ENCODE measurements around the gene SORBS1.

The SORBS1 gene

DNA sequence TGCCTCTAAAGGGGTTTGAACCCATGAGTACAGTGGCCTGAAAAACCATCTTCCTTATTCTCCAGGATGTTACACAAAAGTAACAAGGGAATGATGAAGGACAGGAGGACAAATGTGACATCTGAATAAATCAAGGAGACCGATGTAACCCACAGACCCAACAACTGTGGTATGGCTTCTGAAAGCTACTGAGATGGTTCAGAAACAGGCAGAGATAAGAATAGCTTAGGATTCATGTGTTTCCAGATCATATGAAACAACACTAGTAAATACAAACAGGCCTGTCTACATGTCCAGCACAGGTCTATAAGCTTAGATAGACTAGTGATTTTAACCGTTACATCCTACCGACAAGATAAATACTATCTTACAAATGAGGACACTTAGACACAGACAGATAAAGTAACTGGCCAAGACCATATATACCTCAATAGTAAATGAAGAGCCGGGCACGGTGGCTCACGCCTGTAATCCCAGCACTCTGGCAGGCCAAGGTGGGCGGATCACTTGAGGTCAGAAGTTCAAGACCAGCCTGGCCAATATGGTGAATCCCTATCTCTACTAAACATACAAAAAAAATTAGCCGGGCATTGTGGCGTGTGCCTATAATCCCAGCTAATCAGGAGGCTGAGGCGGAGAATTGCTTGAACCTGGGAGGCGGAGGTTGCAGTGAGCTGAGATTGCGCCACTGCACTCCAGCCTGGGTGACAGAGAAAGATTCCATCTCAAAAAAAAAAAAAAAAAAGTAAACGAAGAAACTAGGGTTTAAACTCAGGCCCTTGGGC, 88.7 kb downstream of the SORBS1 start:
- TF ChIP-seq GATA2 (IDR thresholded peaks at IDR 0.05; ENCODE audit: low read depth, low read length) (no peak), GATA3 (IDR thresholded peaks at IDR 0.05; ENCODE audit: low read depth, low read length) (no peak)

DNA sequence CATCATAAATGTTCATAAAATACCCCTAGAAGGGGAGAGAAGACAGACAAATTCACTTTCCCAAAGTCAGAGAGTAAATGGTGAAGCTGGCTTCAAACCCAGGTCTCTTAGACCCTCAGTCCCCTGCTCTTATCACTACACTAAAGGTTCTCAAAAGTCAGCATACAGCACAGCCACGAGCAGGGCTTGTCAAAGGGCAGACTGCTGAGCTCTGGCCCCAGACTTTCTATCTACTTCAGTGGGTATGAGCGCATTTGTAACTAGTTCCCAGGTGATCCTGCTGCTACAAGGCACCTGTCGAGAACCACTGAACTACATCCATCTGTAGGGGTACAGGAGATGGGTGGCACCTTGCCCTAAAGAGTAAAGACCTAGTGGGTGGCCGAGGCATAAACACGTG, 91.5 kb downstream of the SORBS1 start:
- TF ChIP-seq GATA2 (IDR thresholded peaks at IDR 0.05; ENCODE audit: low read depth, low read length) (no peak), GATA3 (IDR thresholded peaks at IDR 0.05; ENCODE audit: low read depth, low read length) (no peak)

DNA sequence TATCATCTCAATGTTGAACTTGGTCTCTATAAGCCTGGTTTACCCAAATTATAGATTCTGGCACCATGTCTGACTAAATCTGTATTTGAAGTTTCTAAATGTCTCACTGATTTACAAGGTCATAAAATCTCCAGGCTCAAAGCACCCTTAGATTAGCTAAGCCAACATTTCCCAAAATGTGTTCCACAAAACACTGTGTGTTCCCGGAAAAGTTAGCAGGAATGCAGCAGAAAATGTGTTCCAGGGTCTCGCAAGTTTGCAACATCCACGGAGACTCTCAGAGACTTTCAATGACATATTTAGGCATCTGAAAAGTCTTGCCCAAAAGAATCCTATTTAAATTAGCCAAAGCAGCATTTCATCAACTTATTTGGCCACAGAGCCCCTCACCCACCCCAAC, 91.9 kb downstream of the SORBS1 start:
- TF ChIP-seq GATA3 (IDR thresholded peaks at IDR 0.05; ENCODE audit: low read depth, low read length) (no peak), GATA2 (IDR thresholded peaks at IDR 0.05; ENCODE audit: low read depth, low read length) (no peak)

DNA sequence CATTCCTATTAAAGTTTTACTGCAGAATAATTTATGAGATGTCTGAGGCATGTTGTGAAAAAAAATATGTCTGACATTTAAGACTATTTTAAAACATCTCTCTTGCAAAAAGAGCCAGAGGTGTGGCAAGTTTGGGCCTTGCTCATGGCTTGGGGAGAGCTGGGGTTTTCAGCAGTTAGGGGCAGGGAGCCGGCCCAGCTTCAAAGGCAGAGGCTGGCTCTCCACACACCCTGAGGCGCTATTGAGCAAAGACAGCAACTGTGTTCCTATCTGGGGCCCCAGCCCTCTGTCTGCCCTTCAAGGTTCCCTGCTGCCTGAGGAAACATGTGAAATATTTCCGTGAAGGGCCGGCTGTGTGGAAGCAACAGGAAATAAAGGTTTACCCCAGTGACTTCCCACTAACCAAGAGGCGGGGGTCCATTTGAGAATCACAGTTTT, 94.0 kb downstream of the SORBS1 start:
- TF ChIP-seq GATA2 (IDR thresholded peaks at IDR 0.05; ENCODE audit: low read depth, low read length), result no peak
- no peak for TF ChIP-seq GATA3 (IDR thresholded peaks at IDR 0.05; ENCODE audit: low read depth, low read length)

DNA sequence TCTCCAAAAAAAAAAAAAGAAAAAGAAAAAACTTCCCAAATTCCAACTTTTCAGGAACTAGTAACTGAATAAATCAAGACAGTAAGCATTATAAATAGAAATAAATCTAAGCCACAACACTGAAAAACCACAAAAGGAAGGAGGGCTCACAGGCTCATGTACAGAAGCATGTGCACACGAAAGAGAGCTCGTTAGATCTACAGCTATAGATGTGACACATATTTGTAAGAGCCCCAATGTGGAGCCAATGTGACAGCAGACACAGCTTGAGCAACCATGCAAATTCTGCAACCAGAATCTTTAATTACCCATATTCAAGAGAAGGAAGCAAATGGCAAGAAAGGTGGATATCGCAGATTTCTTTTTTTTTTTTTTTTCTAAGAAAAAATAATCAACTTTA, 94.7 kb downstream of the SORBS1 start:
- no peak for TF ChIP-seq GATA2 (IDR thresholded peaks at IDR 0.05; ENCODE audit: low read depth, low read length)
- no peak for TF ChIP-seq GATA3 (IDR thresholded peaks at IDR 0.05; ENCODE audit: low read depth, low read length)

DNA sequence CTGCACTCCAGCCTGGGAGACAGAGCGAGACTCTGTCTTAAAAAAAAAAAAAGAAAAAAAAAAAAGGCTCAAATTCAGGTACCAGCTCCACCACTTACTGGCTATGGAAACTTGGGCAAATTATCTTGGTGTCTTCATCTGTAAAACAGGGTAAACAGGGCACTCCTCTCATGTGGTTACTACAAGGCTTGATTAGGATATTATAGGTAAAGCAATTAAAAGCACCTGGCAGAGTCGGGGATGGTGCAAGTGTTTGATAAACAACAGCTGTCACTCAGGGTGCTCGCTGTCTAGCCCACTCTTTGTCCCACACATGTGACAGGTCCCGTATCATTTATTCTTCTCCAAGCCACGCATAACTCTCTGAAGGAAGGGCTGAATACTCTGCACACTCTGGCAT, 96.9 kb downstream of the SORBS1 start:
- TF ChIP-seq GATA3 (IDR thresholded peaks at IDR 0.05; ENCODE audit: low read depth, low read length) (no peak), GATA2 (IDR thresholded peaks at IDR 0.05; ENCODE audit: low read depth, low read length) (no peak)

DNA sequence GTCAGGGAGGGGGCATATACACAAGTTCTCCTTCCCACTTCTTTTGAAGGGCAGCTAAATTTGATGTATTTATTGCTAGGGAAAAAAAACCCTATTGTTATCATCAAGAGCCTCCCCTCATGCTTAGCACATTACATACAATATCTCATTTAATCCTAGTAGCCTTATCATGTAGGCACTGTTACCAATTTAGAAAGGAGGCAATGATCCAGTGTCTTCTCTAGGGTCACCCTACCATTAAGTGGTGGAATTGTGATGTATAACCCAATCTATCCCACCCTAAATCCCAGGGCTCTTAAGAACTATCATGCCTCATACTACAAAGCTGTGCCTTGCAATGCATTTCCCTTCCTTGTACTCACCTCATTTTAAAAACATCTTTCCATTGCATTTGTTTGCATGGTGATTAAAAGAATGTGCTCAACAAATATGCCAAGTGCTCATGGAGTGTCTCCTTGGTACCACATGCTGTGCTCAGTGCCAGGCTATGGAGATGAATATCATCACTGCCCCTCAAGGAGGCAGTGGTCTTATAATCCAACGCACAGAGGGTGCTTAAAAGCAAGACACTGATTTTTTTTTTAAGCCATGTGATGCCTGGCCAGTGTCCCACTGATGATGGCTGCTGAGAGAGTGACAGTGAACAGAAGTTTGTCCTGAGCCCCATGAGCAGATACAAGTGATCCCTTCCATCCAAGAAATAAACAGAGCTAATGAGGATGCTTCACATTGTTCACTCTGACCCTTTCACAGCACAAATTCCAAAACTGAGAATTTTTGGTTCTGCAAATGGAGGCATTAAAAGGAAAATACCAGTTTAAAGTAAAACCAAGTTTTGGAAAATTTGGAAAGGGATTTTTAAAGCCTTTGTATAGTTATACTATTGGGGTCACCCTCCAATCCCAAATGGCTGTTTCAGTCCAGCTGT, 98.2 kb downstream of the SORBS1 start:
- TF ChIP-seq GATA3 (IDR thresholded peaks at IDR 0.05; ENCODE audit: low read depth, low read length) (no peak), GATA2 (IDR thresholded peaks at IDR 0.05; ENCODE audit: low read depth, low read length) (no peak)

DNA sequence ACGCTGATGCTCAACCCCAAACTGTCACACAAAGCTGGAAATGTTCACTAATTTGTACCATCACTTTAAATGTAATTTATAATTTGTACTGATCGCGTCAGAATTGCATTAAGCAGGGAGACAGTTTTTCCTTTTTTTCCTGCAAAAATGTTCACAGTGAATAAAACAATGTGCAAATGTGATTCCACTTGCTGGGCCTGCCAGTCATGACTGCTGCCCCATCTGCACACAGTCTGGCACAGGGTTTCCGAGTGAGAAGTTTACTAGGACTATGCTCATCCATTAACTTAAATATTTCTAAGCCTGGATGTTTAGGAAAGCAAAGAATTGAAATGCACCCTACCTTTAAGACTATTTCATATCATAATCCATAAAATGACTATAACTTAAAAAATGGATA, 99.6 kb downstream of the SORBS1 start:
- TF ChIP-seq GATA2 (IDR thresholded peaks at IDR 0.05; ENCODE audit: low read depth, low read length) (no peak), GATA3 (IDR thresholded peaks at IDR 0.05; ENCODE audit: low read depth, low read length) (no peak)

DNA sequence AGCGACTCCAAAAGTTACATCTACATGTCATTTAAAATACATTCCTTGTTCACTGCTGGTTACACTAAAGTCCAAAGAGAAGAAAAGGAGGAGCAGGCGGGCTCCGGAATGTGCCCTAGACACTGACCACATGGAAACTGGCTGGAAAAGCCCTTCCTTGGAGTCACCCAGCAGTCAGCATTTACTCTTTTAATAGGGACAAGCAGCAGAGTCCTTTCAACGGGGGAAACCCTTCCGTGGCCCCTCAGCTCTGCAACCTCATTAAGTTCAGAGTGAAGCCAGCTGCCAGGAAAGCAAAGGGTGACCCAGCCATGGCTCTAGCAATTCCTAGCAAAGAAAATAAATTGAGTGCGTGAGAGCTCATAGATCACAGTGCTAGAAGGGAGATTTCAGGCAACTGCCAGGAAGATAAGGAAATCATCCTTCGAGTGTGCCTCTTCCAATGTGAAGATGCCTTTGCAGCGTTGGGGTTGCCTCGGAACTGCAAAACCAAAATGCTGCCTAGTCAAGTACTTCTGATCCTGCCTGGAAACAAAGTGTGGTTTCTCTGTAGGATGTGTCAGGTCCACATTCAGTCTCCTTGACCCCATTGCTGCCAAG, 101.6 kb downstream of the SORBS1 start:
- no peak for TF ChIP-seq GATA2 (IDR thresholded peaks at IDR 0.05; ENCODE audit: low read depth, low read length)
- TF ChIP-seq GATA3 (IDR thresholded peaks at IDR 0.05; ENCODE audit: low read depth, low read length), result no peak

DNA sequence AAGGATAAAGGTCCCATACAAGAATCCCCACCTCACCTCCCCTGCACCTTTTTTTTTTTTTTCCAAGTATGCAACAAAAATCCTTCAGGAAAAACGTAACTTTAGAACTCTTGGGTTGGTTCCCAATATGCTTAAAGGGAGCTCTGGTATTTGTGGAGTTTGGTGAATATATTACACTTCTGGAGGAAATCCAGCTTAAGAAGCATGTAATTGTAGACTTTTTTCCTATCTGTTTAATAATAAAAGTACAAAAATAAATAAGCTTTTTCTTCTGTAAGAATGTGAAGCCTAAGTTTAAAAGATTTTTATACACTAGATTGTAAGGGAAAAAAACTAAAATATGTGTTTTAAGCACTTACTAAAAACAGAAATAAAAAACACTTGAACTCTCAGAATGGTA, 102.3 kb downstream of the SORBS1 start:
- no peak for TF ChIP-seq GATA2 (IDR thresholded peaks at IDR 0.05; ENCODE audit: low read depth, low read length)
- TF ChIP-seq GATA3 (IDR thresholded peaks at IDR 0.05; ENCODE audit: low read depth, low read length), result no peak

DNA sequence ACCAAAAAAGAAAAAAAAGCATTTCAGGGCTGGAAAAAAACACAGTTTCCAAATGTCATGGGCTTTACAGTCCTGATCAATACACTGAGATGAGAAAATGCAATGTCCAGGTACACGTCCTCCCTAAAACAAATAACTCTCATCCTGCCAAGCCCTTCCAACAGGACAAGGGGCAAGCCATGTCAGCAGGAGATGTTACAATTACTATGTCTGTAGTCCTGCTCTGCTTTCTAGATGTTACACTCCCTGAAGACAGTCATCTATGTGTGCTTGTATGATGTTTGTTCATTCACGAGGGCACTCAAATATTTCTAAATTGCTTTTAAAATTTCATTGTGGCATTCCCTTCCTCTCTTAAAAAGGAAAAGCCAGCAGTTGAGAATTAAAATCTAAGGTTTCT, 103.2 kb downstream of the SORBS1 start:
- TF ChIP-seq GATA3 (IDR thresholded peaks at IDR 0.05; ENCODE audit: low read depth, low read length), result no peak
- no peak for TF ChIP-seq GATA2 (IDR thresholded peaks at IDR 0.05; ENCODE audit: low read depth, low read length)

DNA sequence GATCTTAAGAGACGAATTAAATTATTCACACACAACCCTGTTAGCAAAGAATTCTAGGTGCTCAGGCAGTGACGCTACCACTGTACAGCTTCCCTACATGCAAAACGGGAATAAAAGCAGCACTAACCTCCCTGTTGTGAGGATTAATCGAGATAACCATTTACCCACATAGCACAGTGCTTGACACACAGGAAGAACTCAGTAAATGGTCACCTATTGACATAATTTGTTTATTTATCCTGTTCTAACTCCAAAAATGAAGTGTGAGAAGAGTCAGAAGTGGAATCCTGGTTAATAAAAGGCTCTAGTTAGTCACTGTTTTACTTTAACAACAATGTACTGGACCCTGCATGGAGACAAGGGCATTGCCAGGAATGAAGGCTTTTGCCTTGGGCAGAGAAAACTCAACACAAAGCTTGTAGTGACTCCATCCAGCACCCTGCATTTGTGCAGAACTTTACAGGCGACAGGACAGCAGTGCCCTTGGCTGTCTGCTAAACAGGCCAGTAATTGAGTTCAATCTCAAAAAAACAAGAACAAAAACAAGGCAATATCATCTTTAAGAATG, 103.8 kb downstream of the SORBS1 start:
- TF ChIP-seq GATA3 (IDR thresholded peaks at IDR 0.05; ENCODE audit: low read depth, low read length), result no peak
- TF ChIP-seq GATA2 (IDR thresholded peaks at IDR 0.05; ENCODE audit: low read depth, low read length), result no peak

DNA sequence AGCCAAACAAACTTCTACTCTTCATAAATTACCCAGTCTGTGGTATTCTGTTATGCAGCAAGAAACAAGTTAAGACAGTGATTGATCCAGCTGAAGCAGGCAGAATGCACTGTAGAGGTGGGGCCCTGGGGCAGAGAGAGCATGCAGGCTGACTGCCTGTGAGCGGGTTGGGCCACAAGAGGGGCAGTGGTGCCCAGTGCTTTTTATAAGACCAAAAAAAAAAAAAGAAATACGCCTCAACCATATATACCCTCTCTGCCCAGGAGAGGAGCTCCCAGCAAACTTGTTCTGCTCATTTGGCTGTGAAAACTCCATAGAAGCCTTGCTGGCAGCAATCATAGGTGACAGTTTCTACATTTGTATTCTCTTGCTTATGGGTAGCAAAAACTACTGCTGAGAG, 104.7 kb downstream of the SORBS1 start:
- TF ChIP-seq GATA2 (IDR thresholded peaks at IDR 0.05; ENCODE audit: low read depth, low read length), result no peak
- no peak for TF ChIP-seq GATA3 (IDR thresholded peaks at IDR 0.05; ENCODE audit: low read depth, low read length)

DNA sequence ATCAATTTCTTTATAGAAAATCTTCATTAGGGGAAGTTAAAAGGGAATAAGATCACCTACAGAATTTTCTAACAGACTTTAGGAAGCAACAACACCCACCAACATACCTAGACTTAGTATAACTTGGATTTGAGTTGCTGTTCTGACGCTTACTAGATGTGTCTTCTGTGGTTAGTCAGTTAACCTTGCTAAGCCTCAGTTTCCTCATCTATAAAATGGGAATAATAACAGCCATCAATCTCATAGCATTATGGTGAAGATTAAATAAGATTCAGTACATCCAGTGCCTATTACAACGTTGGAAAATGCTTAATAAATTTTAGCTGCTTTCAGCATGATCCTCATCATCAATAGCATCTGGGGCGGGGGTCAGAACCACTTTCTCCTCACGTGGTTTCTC, 106.2 kb downstream of the SORBS1 start:
- no peak for TF ChIP-seq GATA2 (IDR thresholded peaks at IDR 0.05; ENCODE audit: low read depth, low read length)
- TF ChIP-seq GATA3 (IDR thresholded peaks at IDR 0.05; ENCODE audit: low read depth, low read length), result no peak

Data from SH-SY5Y (cell line).